ENCODE data around the gene ATAD3C.
A peak's percentile ranks its signal among the peaks of the same experiment; 100 is the strongest.
"Not testable (repeated sequence)": the region's sequence is repeated elsewhere in the genome, so short reads cannot be mapped to it uniquely, and the experiment has no call there.

ATAD3C gene
- total RNA-seq: 0 to 0.24 reads per million in 2 experiments

- no peak for DNase-seq (ENCODE audit: low read depth)
Observed at GRCh38 chr1:1449099-1449739, at the start of gene ATAD3C. ATAD3C (plus strand) TSS chr1:1449689; CDS start chr1:1450684, 995 bp downstream.

- DNase-seq (ENCODE audit: low read depth): no peak
Observed at GRCh38 chr1:1399872-1400575, 49.5 kb upstream of the ATAD3C start.

DNA sequence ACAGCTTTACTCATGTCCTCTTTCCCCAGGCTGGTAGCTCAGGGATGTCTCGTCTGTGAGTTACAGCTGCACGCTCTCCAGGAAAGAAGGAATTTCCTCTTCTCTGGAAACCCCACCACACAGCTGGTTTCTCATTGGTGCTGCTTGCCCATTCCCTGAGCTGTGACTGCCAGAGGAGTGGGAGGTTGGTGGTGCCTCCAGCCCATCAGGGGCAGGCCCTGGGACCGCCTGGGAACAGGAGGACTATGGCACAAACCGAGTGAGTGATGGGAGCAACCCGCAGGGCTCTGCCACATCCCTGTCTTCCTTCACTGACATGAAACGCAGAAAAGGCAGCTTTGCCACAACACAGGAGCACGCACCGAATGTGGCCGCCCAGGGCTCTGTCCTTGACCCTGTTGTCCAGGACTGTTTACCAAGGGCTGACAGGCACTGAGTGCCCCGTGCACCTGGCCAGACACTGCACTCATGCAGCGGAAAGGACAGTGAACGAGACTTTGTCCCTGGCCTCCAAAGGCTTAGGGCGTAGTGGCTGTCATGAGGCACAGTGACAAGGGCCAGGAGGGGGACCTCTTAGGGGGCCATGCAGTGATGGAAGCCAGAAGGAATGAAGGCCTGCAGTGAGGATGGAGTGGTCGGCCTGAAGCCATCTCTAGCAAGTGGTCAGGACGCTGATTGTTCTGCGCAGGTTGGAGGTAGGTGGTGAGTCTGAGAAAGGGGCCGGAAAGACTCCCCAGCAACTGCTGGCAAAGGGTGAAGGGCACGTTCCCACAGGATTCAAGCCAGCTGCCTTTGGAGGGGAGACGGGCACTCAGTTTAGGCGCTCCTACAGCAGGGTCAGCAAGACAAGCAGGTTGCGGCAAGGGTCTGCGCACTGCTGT, 48.7 kb upstream of the ATAD3C start:
- no peak for DNase-seq (ENCODE audit: low read depth)

DNA sequence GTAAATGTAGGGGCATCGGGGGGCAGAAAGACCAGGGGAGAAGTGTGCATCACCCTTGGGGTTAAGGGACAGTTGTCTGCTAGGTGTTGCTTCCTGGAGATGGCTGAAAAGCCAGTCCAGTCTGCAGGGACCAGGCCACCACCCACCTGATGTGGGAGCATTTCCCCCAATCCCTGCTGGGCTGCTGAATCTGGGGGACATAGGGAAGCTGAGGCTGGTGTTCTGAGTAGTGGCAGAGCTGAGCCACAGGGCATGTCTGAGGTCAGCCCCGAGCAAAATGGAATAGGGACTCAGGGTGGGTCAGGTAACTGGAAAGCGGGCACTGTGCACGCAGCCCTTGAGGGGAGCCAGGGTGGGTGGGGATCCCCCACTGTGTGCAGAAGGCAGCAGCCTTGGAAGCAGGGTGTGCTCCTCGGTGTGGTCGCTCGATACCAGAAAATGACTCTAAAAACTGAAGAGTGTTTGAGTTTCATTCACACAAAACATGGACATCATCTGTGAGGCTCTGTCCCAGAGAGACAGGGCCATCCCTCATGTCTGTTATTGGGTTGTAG, 48.0 kb upstream of the ATAD3C start:
- no peak for DNase-seq (ENCODE audit: low read depth)

GRCh38 chr1:1402072-1402900, 47.2 kb upstream of the ATAD3C start:
- no peak for DNase-seq (ENCODE audit: low read depth)

GRCh38 chr1:1402901-1403392, 46.5 kb upstream of the ATAD3C start:
- not testable (repeated sequence) for DNase-seq (ENCODE audit: low read depth)

DNA sequence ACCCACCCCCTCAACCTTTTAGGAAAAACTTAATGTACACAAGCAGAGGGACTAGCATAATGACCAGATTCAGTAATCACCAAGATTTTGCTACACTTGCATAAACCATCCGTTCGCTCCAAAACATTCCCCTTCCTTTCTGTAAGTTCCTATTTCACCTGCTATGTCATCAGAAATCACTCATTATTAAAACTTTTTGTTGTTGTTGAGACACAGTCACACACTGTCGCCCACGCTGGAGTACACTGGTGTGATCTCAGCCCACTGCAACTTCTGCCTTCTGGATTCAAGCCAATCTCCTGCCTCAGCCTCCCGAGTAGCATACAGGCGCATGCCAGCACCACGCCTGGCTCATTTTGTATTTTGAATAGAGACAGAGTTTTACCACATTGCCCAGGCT, 45.8 kb upstream of the ATAD3C start:
- DNase-seq (ENCODE audit: low read depth): no peak

- DNase-seq (ENCODE audit: low read depth): no peak
Observed at GRCh38 chr1:1406101-1406820, 43.2 kb upstream of the ATAD3C start.

DNA sequence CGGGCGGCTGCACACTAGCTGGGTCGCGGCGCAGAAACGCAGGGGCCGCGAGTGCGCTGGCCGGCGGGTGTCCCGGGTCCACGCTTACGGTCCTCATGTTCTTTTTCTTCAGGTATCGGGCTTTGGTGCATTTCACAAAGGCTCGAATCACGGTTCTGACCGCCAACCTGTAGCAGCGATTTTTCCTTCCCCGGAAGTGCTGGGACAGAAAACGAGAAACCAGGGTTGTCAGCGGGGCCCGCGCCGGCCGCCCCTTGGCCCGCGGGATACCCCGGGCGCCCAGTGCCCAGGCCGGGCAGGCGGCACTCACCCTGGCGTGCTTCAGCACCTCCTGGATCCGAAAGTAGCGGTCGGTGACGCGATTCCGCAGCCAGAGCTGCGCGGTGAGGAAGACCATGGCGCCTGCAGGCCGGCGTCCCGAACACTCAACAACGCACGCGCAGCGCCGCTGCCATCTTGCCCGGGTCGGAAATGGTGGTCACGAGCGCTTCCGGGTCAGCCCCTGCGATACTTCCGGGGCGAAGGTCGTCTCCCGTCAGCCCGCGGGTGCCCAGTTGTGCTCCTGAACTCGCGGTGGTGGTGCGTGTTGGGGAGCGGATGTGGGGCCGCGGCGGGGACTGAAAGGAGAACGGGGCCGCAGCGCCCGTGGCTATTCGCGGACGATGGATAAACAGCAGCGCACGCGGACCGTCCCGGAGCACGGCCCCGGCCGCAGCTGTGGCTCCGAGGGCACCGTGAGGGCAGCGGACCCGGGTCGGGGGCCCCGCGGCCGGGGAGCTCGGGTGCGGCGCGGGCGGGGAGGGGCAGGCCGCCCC, 42.5 kb upstream of the ATAD3C start, which contains the start of gene MRPL20:
MRPL20 (minus strand) TSS at position 473 of the 815 bp plus-strand sequence; CDS start at position 397, 76 bp downstream.
- DNase-seq (ENCODE audit: low read depth): peak; percentile 94

DNA sequence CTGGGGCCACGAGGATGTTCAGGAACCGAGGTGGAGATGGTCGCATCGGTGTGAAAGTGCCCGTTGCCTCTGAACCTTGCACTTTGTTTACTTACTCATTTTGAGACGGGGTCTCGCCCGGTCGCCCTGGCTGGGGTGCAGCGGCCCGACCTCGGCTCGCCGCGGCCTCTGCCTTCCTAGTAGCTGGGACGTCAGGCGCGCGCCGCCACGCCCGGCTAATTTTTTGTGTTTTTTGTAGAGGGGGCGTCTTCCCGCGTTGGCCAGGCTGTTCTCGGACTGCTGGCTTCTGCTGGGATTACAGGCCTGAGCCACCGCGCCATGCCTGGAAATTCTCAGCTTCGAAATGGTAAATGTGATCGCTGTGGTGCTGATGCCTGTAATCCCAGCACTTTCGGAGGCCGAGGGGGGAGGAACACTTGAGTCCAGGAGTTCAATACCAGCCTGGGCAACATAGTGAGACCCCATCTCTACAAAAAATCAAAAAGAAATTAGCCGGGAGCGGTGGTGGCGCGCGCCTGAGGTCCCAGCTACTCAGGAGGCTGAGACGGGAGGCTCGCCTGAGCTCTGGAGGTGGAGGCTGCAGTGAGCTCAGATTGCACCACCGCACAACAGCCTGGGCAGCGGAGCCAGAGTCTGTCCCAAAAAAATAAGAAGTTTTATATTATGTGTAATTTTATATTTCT, 41.7 kb upstream of the ATAD3C start:
- no peak for DNase-seq (ENCODE audit: low read depth)

DNA sequence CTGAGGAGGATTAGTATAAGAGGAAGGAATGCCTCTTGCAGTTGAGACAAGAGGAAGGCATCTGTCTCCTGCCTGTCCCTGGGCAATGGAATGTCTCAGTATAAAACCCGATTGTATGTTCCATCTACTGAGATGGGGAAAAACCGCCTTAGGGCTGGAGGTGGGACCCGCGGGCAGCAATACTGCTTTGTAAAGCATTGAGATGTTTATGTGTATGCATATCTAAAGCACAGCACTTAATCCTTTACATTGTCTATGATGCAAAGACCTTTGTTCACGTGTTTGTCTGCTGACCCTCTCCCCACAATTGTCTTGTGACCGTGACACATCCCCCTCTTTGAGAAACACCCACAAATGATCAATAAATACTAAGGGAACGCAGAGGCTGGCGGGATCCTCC, 39.3 kb upstream of the ATAD3C start:
- not testable (repeated sequence) for DNase-seq (ENCODE audit: low read depth)

- DNase-seq (ENCODE audit: low read depth): no peak
Observed at GRCh38 chr1:1411626-1412025, 37.9 kb upstream of the ATAD3C start.

DNA sequence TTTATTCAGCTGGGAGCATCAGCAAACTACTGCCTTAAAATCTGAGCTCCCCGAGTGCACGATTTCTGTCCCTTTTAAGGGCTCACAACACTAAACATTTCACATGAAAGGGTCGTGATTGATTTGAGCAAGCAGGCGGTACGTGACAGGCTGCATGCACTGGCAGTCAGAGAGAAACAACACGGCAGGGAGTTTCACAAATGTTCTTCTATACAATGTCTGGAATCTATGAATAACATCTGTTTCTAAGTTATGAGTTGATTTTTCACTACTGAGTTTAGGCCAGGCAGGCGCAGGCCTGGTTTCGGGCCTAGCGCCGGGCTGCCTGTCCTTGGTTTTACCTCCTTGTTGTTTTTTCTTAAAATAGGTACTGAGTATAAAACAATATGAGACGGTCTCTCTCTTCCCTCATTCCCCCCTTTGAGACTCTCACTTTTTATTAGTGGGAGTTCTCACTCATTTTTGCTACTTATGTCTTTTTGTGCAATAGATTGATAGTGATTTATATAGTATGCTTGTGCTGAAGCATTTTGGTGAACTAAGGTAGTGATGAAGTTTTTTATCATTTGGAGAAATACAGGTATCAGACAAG, 37.1 kb upstream of the ATAD3C start:
- DNase-seq (ENCODE audit: low read depth): not testable (repeated sequence)

GRCh38 chr1:1415751-1416150, 33.7 kb upstream of the ATAD3C start:
- no peak for DNase-seq (ENCODE audit: low read depth)

- DNase-seq (ENCODE audit: low read depth): not testable (repeated sequence)
Observed at GRCh38 chr1:1417396-1417795, 32.1 kb upstream of the ATAD3C start.

- not testable (repeated sequence) for DNase-seq (ENCODE audit: low read depth)
Observed at GRCh38 chr1:1417825-1418463, 31.5 kb upstream of the ATAD3C start.

DNA sequence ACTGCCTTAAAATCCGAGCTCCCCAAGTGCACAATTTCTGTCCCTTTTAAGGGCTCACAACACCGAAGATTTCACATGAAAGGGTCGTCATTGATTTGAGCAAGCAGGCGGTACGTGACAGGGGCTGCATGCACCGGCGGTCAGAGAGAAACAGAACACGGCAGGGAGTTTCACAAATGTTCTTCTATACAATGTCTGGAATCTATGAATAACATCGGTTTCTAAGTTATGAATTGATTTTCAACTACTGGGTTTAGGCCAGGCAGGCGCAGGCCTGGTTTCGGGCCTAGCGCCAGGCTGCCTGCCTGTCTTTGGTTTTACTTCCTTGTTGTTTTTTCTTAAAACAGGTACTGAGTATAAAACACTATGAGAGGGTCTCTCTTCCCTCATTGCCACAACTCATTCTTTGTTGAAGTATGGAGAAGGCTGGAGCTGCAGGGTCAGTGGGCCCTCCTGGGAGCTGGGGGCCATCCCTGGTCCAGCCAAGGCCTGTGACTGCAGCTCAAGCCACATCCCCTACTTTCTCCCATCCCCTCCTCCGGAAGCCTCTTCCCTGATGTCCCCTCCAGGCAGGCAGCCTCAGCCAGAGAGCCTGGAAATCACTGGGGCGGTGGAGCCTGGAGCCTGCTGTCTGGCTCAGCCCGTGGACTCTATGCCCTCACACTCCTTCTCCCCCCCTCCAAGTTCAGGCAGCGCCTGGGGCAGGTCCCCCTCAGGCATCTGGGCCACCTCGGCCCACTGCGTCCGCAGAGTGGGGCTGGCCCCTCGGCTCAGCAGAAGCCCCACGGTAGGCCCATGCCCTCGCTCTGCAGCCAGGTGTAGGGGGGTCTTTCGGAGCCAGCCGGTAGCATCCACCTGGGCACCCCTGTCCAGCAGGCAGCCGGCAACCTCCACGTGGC, 30.8 kb upstream of the ATAD3C start:
- no peak for DNase-seq (ENCODE audit: low read depth)
